GM19193 (cell line): ENCODE results near the gene FYN.

ENCODE experiments used
- POLR2A ChIP-seq: IDR thresholded peaks from 4 replicates; pipeline ENCODE4 v1.6.1; 2011; ENCODE audit not compliant: insufficient read depth, insufficient read length; ENCODE audit errors: extremely low read depth

The FYN gene

GRCh38 chr6:111723412-111723970 lies 149.8 kb downstream of the FYN start:
- TF ChIP-seq POLR2A: no peak

GRCh38 chr6:111722179-111722731 lies 151.0 kb downstream of the FYN start:
- TF ChIP-seq POLR2A: no peak

GRCh38 chr6:111721753-111722154 lies 151.5 kb downstream of the FYN start:
- TF ChIP-seq POLR2A: no peak

- TF ChIP-seq POLR2A: no peak
Measured at GRCh38 chr6:111720931-111721496, 152.2 kb downstream of the FYN start.

- no peak for TF ChIP-seq POLR2A
Measured at GRCh38 chr6:111718990-111719389, 154.3 kb downstream of the FYN start.

- no peak for TF ChIP-seq POLR2A
Measured at GRCh38 chr6:111718326-111718725, 154.9 kb downstream of the FYN start.

- no peak for TF ChIP-seq POLR2A
Measured at GRCh38 chr6:111717621-111718020, 155.6 kb downstream of the FYN start.

GRCh38 chr6:111716325-111716724 lies 156.9 kb downstream of the FYN start:
- no peak for TF ChIP-seq POLR2A

GRCh38 chr6:111715321-111715720 lies 157.9 kb downstream of the FYN start:
- no peak for TF ChIP-seq POLR2A

- TF ChIP-seq POLR2A: no peak
Measured at GRCh38 chr6:111714416-111715270, 158.6 kb downstream of the FYN start.

GRCh38 chr6:111713811-111714210 lies 159.4 kb downstream of the FYN start:
- TF ChIP-seq POLR2A: no peak

GRCh38 chr6:111713236-111713635 lies 160.0 kb downstream of the FYN start:
- no peak for TF ChIP-seq POLR2A

- TF ChIP-seq POLR2A: no peak
Measured at GRCh38 chr6:111711984-111712752, 161.1 kb downstream of the FYN start.

GRCh38 chr6:111711476-111711875 lies 161.8 kb downstream of the FYN start:
- no peak for TF ChIP-seq POLR2A

GRCh38 chr6:111710911-111711310 lies 162.3 kb downstream of the FYN start:
- TF ChIP-seq POLR2A: no peak
